ENCODE data around the gene BCORL1. TPM values are rescaled to one million over a fixed set of nuclear protein-coding genes. Genes with fewer than 3 reads are reported as not detected.

BCORL1 gene
- polyA plus RNA-seq, 1 donor from 2014 or later = 1.0 TPM

GRCh38 chrX:129992181-129992580, 9.7 kb downstream of the BCORL1 start:
- Histone ChIP-seq H3K36me3 (ENCODE audit: insufficient read depth, low read length) (no peaks in the 10 kb centered on the region), H3K9ac (ENCODE audit: low read length) (no peak overlapping the region), H3K9me2 (ENCODE audit: insufficient read depth, low read length) (no peaks in the 10 kb centered on the region), H3K27ac (ENCODE audit: low read length) (no peak overlapping the region), H3K4me2 (ENCODE audit: low read length) (no peak overlapping the region), H2AFZ (ENCODE audit: low read depth, low read length) (no peak overlapping the region), H3K4me3 (ENCODE audit: low read length) (no peak overlapping the region), H3F3A (ENCODE audit: insufficient read depth, low read length, poor library complexity, severe bottlenecking) (no peaks in the 10 kb centered on the region), H4K20me1 (ENCODE audit: insufficient read depth) (no peaks in the 10 kb centered on the region), H3K9me3 (ENCODE audit: low read length) (no peaks in the 10 kb centered on the region), H3K27me3 (ENCODE audit: insufficient read depth, low read depth, low read length) (no peaks in the 10 kb centered on the region), H3K79me2 (replicated peaks; ENCODE audit: insufficient read depth, low read length) (no peaks in the 10 kb centered on the region)
- no peak for TF ChIP-seq MXI1 (conservative IDR thresholded peaks at IDR 0.05; ENCODE audit: poor library complexity, severe bottlenecking)
- no peak for TF ChIP-seq REST (IDR thresholded peaks at IDR 0.05; ENCODE audit: borderline replicate concordance)
- TF ChIP-seq, protein P1, sequence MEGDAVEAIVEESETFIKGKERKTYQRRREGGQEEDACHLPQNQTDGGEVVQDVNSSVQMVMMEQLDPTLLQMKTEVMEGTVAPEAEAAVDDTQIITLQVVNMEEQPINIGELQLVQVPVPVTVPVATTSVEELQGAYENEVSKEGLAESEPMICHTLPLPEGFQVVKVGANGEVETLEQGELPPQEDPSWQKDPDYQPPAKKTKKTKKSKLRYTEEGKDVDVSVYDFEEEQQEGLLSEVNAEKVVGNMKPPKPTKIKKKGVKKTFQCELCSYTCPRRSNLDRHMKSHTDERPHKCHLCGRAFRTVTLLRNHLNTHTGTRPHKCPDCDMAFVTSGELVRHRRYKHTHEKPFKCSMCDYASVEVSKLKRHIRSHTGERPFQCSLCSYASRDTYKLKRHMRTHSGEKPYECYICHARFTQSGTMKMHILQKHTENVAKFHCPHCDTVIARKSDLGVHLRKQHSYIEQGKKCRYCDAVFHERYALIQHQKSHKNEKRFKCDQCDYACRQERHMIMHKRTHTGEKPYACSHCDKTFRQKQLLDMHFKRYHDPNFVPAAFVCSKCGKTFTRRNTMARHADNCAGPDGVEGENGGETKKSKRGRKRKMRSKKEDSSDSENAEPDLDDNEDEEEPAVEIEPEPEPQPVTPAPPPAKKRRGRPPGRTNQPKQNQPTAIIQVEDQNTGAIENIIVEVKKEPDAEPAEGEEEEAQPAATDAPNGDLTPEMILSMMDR (IDR thresholded peaks at IDR 0.05; ENCODE audit: poor library complexity, severe bottlenecking) = no peak
- no peak for TF ChIP-seq TAF1 (IDR thresholded peaks at IDR 0.05; ENCODE audit: low read depth)
- no peak for TF ChIP-seq POLR2AphosphoS5 (IDR thresholded peaks at IDR 0.05)
- TF ChIP-seq EP300 (conservative IDR thresholded peaks at IDR 0.05; ENCODE audit: poor library complexity, severe bottlenecking) = no peak
- TF ChIP-seq EZH2 (IDR thresholded peaks at IDR 0.05; ENCODE audit: borderline replicate concordance, insufficient read depth, low read length, poor library complexity, severe bottlenecking) = no peak
- no peak for TF ChIP-seq SMC3 (conservative IDR thresholded peaks at IDR 0.05; ENCODE audit: poor library complexity)

DNA sequence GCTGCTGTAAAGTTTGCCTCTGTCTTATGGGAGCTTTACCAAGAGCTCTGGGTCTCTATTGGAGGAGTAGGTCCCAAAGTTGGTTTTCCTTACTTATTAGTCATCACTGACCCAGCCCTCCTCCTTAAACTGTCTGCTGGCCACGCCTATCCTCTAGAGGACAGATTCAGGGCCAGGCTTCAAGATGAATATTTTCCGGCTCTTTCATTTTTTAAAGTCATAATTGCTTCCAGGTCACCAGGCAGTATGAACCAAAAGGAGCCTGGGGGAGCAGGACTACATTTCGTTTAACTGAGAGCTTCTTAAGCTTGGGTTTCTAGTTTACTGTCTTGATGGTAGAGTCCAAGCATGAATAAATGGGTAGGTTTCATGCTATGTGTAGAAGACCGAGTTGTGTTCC, 13.7 kb downstream of the BCORL1 start:
- Histone ChIP-seq H3K9me3 (ENCODE audit: low read length) (no peaks in the 10 kb centered on the region), H3K4me2 (ENCODE audit: low read length) (no peak overlapping the region), H3K27me3 (ENCODE audit: insufficient read depth, low read depth, low read length) (no peaks in the 10 kb centered on the region), H3K79me2 (replicated peaks; ENCODE audit: insufficient read depth, low read length) (no peaks in the 10 kb centered on the region), H3K36me3 (ENCODE audit: insufficient read depth, low read length) (no peaks in the 10 kb centered on the region), H3K4me3 (ENCODE audit: low read length) (no peak overlapping the region), H2AFZ (ENCODE audit: low read depth, low read length) (no peak overlapping the region), H3K9me2 (ENCODE audit: insufficient read depth, low read length) (no peaks in the 10 kb centered on the region), H3K9ac (ENCODE audit: low read length) (no peak overlapping the region), H3F3A (ENCODE audit: insufficient read depth, low read length, poor library complexity, severe bottlenecking) (no peaks in the 10 kb centered on the region), H4K20me1 (ENCODE audit: insufficient read depth) (no peaks in the 10 kb centered on the region), H3K27ac (ENCODE audit: low read length) (no peak overlapping the region)
- TF ChIP-seq, protein P1 (IDR thresholded peaks at IDR 0.05; ENCODE audit: poor library complexity, severe bottlenecking) = no peak
- TF ChIP-seq SMC3 (conservative IDR thresholded peaks at IDR 0.05; ENCODE audit: poor library complexity) = no peak
- TF ChIP-seq EZH2 (IDR thresholded peaks at IDR 0.05; ENCODE audit: borderline replicate concordance, insufficient read depth, low read length, poor library complexity, severe bottlenecking) = no peak
- no peak for TF ChIP-seq EP300 (conservative IDR thresholded peaks at IDR 0.05; ENCODE audit: poor library complexity, severe bottlenecking)
- TF ChIP-seq MXI1 (conservative IDR thresholded peaks at IDR 0.05; ENCODE audit: poor library complexity, severe bottlenecking) = no peak
- TF ChIP-seq REST (IDR thresholded peaks at IDR 0.05; ENCODE audit: borderline replicate concordance) = no peak
- TF ChIP-seq POLR2AphosphoS5 (IDR thresholded peaks at IDR 0.05) = no peak
- TF ChIP-seq TAF1 (IDR thresholded peaks at IDR 0.05; ENCODE audit: low read depth) = no peak
- TF ChIP-seq RAD21 (conservative IDR thresholded peaks at IDR 0.05) = no peak

Measured in neural cell (in vitro differentiated cells).